Measurements from ENCODE around the gene TRIO. TPM values are rescaled to one million over a fixed set of nuclear protein-coding genes. Genes with fewer than 3 reads are reported as not detected.

The TRIO gene
- total and polyA plus RNA-seq, 2 of the 8 experiments (the other 6 are each of a cell fraction or from before 2014, with no cell fraction given), result 35.1 to 69.1 TPM

GRCh38 chr5:14283139-14283538 lies 140.0 kb downstream of the TRIO start:
- Histone ChIP-seq H3K27ac (ENCODE audit: low read depth, low read length) (no peak overlapping the region), H3K4me2 (ENCODE audit: insufficient read depth in 1 of 2, low read depth in 2 of 2, low read length in 2 of 2) (no peak overlapping the region), H3K9me3 (ENCODE audit: insufficient read depth in 2 of 2, low read depth in 1 of 2, low read length in 1 of 2) (no peaks in the 10 kb centered on the region), H2AFZ (ENCODE audit: low read length) (no peak overlapping the region), H2BK12ac (ENCODE audit: low read depth, low read length) (no peak overlapping the region), H4K5ac (ENCODE audit: insufficient read length, low read depth, low read length) (no peak overlapping the region), H2BK120ac (replicated peaks; ENCODE audit: low read depth, low read length) (no peak overlapping the region), H3K9ac (replicated peaks in 1 of 4; ENCODE audit: extremely low read depth in 1 of 4, low read depth in 3 of 4, low read length in 3 of 4) (no peak overlapping the region), H3K56ac (replicated peaks; ENCODE audit: insufficient read length, low read depth, low read length) (no peak overlapping the region), H2BK15ac (ENCODE audit: low read length) (no peak overlapping the region), H3K18ac (ENCODE audit: extremely low read depth, low read length) (no peak overlapping the region), H3K79me2 (ENCODE audit: control insufficient read depth in 1 of 2, insufficient read depth in 2 of 2, low read length in 2 of 2) (peaks cover 0 to 29% of the 10 kb centered on the region in 2 experiments; a peak in 2 of 4 replicates), H4K91ac (replicated peaks; ENCODE audit: insufficient read length, low read length) (no peak overlapping the region), H3K79me1 (ENCODE audit: low read depth, low read length) (peaks cover 1% of the 10 kb centered on the region; the same call in 1 of the 2 replicates), H2BK20ac (ENCODE audit: low read length) (no peak overlapping the region), H3K14ac (ENCODE audit: insufficient read length) (no peak overlapping the region), H3K4me1 (replicated peaks in 1 of 4; ENCODE audit: control insufficient read depth in 3 of 4, insufficient read depth in 4 of 4, low read length in 3 of 4) (peaks cover 0 to 6% (median 2%) of the 10 kb centered on the region in 4 experiments; a peak in 4 of 7 replicates), H3K4me3 (ENCODE audit: extremely low read depth in 1 of 4, insufficient read depth in 2 of 4, low read depth in 3 of 4, low read length in 4 of 4) (no peak overlapping the region), H2BK5ac (ENCODE audit: low read depth, low read length) (no peak overlapping the region), H3K23me2 (ENCODE audit: low read depth, low read length) (no peaks in the 10 kb centered on the region), H3K4ac (replicated peaks; ENCODE audit: insufficient read length, low read depth, low read length) (no peak overlapping the region), H3K36me3 (ENCODE audit: control insufficient read depth in 2 of 4, insufficient read depth in 4 of 4, low read length in 3 of 4) (peaks cover 2 to 9% (median 4%) of the 10 kb centered on the region in 4 experiments; a peak in 6 of 8 replicates), H3K27me3 (replicated peaks in 1 of 4; ENCODE audit: control insufficient read depth in 3 of 4, extremely low read depth in 1 of 4, insufficient read depth in 3 of 4, low read length in 3 of 4) (no peaks in the 10 kb centered on the region), H2AK5ac (ENCODE audit: low read depth, low read length) (no peak overlapping the region), H4K8ac (ENCODE audit: extremely low read depth, insufficient read depth, low read length) (no peak overlapping the region), H4K20me1 (replicated peaks in 1 of 2; ENCODE audit: control insufficient read depth in 1 of 2, insufficient read depth in 2 of 2, low read length in 2 of 2) (peaks cover 0 to 3% of the 10 kb centered on the region in 2 experiments), H3K23ac (ENCODE audit: insufficient read length) (no peak overlapping the region)
- DNase-seq (ENCODE audit: low read depth in 1 of 2, low spot score in 2 of 2) (no peak), FAIRE-seq (no peak)
- TF ChIP-seq CBX8 (IDR thresholded peaks at IDR 0.05; ENCODE audit: borderline replicate concordance, low read depth, low read length) (no peak), POU5F1 (IDR thresholded peaks at IDR 0.05; ENCODE audit: low read depth, low read length) (no peak), KDM4A (IDR thresholded peaks at IDR 0.05; ENCODE audit: low read depth, low read length, severe bottlenecking) (no peak), JUND (IDR thresholded peaks at IDR 0.05; ENCODE audit: low read length) (no peak), CHD1 (IDR thresholded peaks at IDR 0.05; ENCODE audit: low read depth, low read length) (no peak), SUZ12 (IDR thresholded peaks at IDR 0.05; ENCODE audit: low read length) (no peak), TBP (IDR thresholded peaks at IDR 0.05; ENCODE audit: low read depth, low read length) (no peak)
- 94% methylated on average over 4 of the region's 4 CpGs; no CpG with 5 or more reads in 1 of the 2 experiments for WGBS, 2 experiments (ENCODE audit: extremely low coverage in 1 of 2, insufficient coverage in 1 of 2, insufficient read length in 1 of 2, insufficient replicate concordance in 2 of 2, low coverage in 1 of 2, low lambda C conversion rate in 2 of 2, missing lambda C conversion rate in 1 of 2)
- ChIA-PET CTCF (ENCODE audit: partially characterized antibody) (interaction anchor here (1.2 kb wide), 1 partner anchor 25 kb away, joined by 3 read pairs; no protein-coding TSS in a partner anchor), POLR2A (ENCODE audit: partially characterized antibody) (no interaction called here)
